ENCODE data around the gene MED22.
"Not testable (repeated sequence)": the region's sequence is repeated elsewhere in the genome, so short reads cannot be mapped to it uniquely, and the experiment has no call there.

Gene MED22

DNA sequence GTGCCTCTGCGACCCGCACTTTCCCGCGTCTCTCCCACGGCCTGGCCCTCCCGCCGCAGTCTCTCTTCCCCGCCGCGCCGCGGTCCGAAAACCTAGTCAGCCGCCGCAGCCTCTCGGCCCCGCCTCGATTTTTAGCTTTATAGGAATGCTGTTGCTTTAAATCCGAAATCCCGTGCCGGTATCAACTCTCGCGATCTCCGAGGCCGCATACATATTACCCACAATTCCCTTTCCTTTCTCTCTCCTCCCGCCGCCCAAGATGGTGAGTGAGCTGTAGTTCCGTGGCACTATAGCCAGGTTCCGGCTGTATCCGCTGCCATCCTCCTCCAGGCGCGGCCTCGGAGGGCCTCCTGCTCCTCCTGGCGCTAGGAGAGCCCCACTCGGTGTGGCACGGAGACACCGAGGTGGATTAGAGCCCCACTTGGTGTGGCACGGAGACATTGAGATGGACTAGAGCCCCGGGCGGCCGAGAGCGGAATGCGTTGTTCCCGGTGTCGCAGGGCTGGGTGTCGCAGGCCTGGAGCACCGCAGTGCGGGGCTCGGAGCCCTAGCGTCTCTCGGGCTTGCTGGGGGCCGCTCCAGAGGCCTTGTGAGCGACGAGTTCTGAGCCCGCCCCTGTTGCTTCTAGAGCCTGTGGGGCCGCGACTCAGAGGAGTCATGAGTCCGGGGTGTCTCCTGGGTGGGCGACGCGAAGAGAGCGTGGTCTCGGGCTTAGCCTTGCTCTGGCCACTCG lies at the start of gene MED22, which contains the start of gene RPL7A:
Gene MED22, minus strand, starts transcription at position 147 of the 733 bp plus-strand sequence. CDS start 1,469 bp downstream, outside the sequence.
Gene RPL7A, plus strand, starts transcription at position 234 of the 733 bp plus-strand sequence. Its CDS starts 26 bp downstream, at position 260.
- peak; percentile 92 for DNase-seq

DNA sequence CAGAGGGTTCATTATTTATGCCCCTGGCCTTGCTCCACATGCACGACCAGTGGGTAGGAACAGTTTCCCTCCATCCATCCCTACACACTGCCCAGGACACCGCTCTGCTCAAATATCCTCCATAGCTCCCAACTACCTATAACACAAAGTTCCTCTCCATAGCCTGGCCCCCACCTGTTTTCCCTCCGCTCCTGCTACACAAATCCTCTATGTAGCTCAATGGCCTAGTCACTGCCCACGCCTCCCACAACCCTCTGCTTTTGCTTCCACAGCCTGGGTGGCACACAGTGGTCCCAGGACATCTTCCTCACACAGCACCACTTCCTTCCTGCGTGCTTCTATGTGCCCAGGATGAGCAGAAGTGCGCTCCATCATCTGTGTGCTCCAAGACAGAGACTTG lies 49.4 kb upstream of the MED22 start:
- DNase-seq, result no peak

- no peak for DNase-seq
These were observed 49.0 kb upstream of the MED22 start for GRCh38 chr9:133396952-133397351.

DNA sequence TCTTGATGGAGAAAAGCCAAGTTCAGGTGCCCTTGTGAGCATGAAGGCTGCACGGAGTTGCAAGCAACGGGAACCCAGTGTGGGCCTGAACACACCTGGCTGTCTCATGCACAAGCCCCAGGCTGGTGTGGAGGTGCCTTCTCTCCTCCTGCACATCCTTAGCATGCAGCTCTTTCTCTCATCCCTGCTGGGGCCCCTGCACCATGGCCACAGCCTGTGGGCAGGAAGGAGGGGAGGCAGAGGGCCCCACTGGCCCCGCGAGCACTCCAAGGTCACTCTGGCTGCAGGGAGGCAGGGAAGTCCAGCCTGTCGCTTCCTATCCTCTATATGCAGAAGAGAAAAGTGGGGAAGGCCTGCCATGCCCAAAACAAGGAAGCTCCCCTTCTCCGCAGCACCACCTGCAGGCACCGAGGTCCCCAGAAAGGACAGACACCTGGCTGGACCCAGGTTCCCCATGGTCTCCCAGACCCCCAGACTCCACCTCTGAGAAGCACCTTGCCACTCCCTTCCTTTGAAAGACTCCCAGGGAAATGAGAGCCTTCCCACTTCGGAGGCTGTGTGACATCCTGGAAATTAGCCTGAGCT lies 46.8 kb upstream of the MED22 start:
- no peak for DNase-seq

DNA sequence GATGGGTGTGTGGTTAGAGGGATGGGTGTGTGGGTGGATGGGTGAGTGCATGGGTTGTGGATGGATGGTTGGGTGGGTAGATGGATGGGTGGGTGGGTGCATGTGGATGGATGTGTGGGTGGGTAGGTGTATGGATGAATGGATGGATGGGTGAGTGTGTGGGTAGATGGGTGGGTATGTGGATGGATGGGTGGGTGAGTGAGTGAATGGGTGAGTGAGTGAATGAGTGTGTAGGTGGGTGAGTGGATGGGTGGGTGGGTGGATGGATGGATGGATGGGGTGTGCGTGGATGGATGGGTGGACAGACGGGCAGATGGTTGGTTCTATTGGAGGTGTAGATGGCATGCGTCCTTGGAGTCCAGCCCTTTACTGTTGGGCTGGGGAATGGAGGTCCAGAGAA lies 45.5 kb upstream of the MED22 start:
- DNase-seq, result no peak

DNA sequence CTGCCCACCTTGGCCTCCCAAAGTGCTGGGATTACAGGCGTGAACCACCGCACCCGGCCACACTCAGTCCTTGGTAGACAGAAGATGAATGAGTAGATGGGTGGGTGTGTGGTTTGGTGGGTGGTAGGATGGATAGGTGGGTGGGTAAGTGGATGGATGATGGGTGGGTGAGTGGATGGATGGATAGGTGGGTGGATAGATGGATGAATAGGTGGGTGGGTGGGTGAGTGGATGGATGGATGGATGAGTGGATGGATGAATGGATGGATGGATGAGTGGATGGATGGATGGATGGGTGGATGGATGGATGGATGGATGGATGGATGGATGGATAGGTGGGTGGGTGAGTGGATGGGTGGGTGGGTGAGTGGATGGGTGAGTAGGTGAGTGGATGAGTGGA lies 44.4 kb upstream of the MED22 start:
- DNase-seq, result not testable (repeated sequence)

DNA sequence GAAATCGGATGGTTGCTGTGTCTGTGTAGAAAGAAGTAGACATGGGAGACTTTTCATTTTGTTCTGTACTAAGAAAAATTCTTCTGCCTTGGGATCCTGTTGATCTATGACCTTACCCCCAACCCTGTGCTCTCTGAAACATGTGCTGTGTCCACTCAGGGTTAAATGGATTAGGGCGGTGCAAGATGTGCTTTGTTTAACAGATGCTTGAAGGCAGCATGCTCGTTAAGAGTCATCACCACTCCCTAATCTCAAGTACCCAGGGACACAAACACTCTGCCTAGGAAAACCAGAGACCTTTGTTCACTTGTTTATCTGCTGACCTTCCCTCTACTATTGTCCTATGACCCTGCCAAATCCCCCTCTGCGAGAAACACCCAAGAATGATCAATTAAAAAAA lies 43.5 kb upstream of the MED22 start:
- not testable (repeated sequence) for DNase-seq

- no peak for DNase-seq
These were observed 42.8 kb upstream of the MED22 start for GRCh38 chr9:133390713-133391112.

- no peak for DNase-seq
These were observed 41.6 kb upstream of the MED22 start for GRCh38 chr9:133389562-133389961.

GRCh38 chr9:133389025-133389557 lies 41.2 kb upstream of the MED22 start:
- no peak for DNase-seq

DNA sequence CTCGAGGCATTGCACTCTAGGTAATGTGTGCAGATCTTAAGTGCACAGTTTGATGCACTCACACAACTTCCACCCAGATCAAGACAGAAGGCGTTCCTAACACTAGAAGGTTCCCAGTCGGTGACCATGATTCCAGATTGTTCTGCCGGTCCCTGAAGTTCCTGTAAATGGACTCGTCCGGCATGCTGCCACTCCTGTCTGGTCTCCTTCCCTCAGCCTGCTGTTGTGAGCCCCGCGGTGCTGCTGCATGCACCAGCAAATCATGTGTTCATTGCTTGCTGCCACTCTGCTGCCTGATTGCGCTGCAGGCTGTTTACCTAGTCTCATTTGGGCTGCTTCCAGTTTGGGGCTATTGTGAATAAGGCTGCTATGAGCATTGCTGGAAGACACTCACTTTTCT lies 39.7 kb upstream of the MED22 start:
- no peak for DNase-seq

GRCh38 chr9:133386338-133386737 lies 38.4 kb upstream of the MED22 start:
- DNase-seq, result no peak

DNA sequence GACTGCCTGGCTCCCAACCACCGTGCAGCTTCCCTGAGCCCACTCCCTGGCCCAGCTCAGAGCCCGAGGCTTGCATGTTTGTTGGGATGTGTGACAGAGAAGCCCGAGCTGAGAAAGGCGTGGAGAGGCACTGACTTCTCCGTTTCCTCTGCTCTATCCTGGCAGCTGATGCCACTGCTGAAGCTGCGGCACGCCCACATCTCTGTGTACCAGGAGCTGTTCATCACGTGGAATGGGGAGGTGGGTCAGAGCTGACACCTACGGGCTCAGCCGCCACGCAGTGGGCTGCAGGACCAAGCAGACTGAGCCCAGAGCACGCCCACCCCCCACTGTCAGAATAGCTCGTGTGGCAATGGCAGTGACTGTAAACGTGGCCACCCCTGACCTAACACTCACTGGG lies 37.5 kb upstream of the MED22 start:
- no peak for DNase-seq

DNA sequence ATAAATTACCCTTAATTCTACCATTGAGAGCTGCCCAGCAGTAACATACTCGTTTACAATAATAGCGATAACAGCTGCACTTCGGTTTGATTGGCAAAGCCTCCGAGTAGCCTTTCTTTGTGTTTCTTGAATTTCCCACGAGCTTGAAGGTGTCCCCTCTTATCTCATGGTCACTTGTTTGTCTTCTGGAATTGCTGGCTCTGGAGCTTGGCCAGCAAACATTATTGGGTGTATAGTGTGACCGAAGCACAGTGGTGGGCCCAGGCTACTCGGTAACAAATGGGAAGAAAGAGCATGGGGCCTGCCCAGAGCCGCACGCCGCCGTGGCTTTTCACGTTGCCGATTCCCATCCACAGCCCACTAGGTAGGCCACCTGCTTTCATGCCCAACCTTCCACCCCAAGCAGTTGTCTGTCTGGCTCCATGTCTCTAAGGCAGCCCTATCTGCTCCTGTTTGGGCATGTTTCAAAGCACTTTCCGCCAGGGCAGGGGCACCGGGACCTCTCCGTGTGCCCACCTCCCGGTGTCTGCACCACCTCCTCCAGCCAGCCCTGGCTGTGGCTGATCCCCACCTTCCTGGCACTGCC lies 36.9 kb upstream of the MED22 start:
- DNase-seq, result no peak

DNA sequence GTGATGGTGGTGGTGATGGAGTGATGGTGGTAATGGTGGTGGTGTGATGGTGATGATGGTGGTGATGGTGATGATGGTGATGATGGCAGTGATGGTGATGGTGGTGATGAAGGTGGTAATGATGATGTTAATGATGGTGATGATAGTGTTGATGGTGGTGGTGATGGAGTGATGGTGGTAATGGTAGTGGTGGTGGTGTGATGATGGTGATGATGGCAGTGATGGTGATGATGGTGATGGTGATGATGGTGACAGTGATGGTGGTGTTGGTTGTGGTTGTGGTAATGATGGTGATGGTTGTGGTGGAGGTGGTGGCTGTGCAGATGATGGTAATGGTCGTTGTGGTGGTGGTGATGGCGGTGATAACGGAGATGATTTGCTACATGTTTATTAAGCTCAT lies 35.5 kb upstream of the MED22 start:
- no peak for DNase-seq

GRCh38 chr9:133382507-133383141 lies 34.7 kb upstream of the MED22 start:
- no peak for DNase-seq

GRCh38 chr9:133380734-133381133 lies 32.8 kb upstream of the MED22 start:
- DNase-seq, result no peak

DNA sequence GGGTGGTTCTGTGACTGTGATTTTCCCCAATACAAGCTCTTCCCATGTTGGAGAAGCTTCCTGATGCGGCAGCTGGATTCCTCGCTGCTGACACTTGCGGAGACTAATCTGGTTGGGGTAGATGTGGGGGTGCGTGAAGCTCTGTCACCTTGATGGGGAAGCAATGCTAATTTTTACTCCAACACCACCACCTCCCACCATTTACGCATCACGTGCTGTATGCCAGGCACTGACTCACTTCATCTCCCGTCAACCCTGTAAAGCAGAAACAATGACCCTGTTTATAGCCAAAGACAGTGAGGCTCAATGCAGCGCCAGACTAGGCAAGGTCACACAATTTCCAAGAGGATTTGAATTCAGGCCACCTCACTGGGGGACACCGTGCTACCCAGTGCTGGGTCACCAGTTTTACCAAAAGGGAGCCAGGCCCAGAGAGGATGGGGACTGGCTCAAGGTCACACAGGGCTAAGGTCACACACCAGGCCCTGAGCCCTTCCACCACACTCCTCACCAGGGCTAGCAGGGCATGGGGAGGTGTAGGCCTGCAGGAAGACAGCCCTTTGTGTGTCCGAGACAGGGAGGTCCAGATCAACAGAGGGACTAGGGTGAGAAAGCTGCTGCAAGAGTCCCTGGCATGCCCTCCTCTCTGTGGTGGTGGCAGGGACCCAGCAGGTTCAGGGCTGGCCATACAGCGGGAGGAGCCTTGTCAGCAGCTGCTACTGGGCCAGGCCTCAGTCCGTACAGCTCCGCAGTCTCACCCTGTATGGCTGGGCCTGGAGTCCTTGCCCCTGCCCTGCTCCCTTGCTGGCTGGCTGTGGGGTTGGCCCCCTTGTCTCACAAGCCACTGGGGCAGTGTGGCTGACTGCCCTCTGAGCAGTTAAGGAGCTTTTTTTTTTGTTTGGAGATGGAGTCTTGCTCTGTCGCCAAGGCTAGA lies 31.5 kb upstream of the MED22 start:
- no peak for DNase-seq

GRCh38 chr9:133378408-133378962 lies 30.6 kb upstream of the MED22 start:
- DNase-seq, result no peak

- no peak for DNase-seq
These were observed 29.8 kb upstream of the MED22 start for GRCh38 chr9:133377721-133378216.

GRCh38 chr9:133377280-133377679 lies 29.3 kb upstream of the MED22 start:
- not testable (repeated sequence) for DNase-seq

All from activated naive CD4-positive, alpha-beta T cell treated with Interleukin-2 at 50 U/mL for 16 hours (primary cell).